Mesenchymal stem cell (in vitro differentiated cells and primary cell): Measurements from ENCODE around the gene KIAA0513.
A peak's percentile ranks its signal among the peaks of the same experiment; 100 is the strongest.

Source experiments
- DNase-seq: peaks from one replicate; pipeline ENCODE4 v3.0.0-alpha.2; 2013
- H2AFZ ChIP-seq: one replicate; pipeline ENCODE4 v1.6.1; 2013; ENCODE audit warnings: low read depth, mild to moderate bottlenecking, control low read depth, inconsistent platforms, low read length, moderate library complexity
- H2AK5ac ChIP-seq: 2 replicates; pipeline ENCODE4 v1.6.1; 2013; ENCODE audit warnings: low read length, moderate library complexity, mild to moderate bottlenecking, inconsistent platforms; ENCODE audit not compliant: severe bottlenecking
- H2BK120ac ChIP-seq: one replicate; pipeline ENCODE4 v1.6.1; 2013; ENCODE audit warnings: low read depth, mild to moderate bottlenecking, inconsistent platforms, low read length, moderate library complexity
- H2BK12ac ChIP-seq, 2 experiments: one replicate each; pipeline ENCODE4 v1.6.1; 2013; ENCODE audit warnings: inconsistent platforms in 2 of 2, low read length in 2 of 2, mild to moderate bottlenecking in 2 of 2, moderate library complexity in 2 of 2, control low read depth in 1 of 2
- H2BK15ac ChIP-seq: one replicate; pipeline ENCODE4 v1.6.1; 2013; ENCODE audit warnings: mild to moderate bottlenecking, low read depth, inconsistent platforms; ENCODE audit not compliant: poor library complexity, severe bottlenecking
- H2BK5ac ChIP-seq: 2 replicates; pipeline ENCODE4 v1.6.1; 2013; ENCODE audit warnings: low read depth, mild to moderate bottlenecking, low read length, control low read depth, inconsistent platforms; ENCODE audit not compliant: poor library complexity, severe bottlenecking
- H3K14ac ChIP-seq, 2 experiments: one replicate each; pipeline ENCODE4 v1.6.1; 2013; ENCODE audit warnings: inconsistent platforms in 2 of 2, low read length in 2 of 2, control low read depth in 1 of 2, mild to moderate bottlenecking in 1 of 2, moderate library complexity in 1 of 2
- H3K18ac ChIP-seq, 2 experiments: one replicate each; pipeline ENCODE4 v1.6.1; 2013; ENCODE audit warnings: inconsistent platforms in 2 of 2, low read length in 2 of 2, control low read depth in 1 of 2, low read depth in 1 of 2, mild to moderate bottlenecking in 1 of 2
- H3K23ac ChIP-seq, 2 experiments: one replicate each; pipeline ENCODE4 v1.6.1; 2013; ENCODE audit warnings: inconsistent platforms in 2 of 2, low read length in 2 of 2, mild to moderate bottlenecking in 2 of 2, moderate library complexity in 2 of 2, control low read depth in 1 of 2
- H3K27ac ChIP-seq: 2 replicates; pipeline ENCODE4 v1.5.1; 2013; ENCODE audit warnings: mild to moderate bottlenecking, moderate library complexity, low read length, control low read depth, inconsistent platforms; ENCODE audit not compliant: poor library complexity, severe bottlenecking
- H3K27me3 ChIP-seq, 2 experiments: 2 replicates each; pipeline versions ENCODE4 v1.6.1 to v1.7.0; 2013; ENCODE audit warnings: low read length in 2 of 2, mild to moderate bottlenecking in 2 of 2, moderate library complexity in 2 of 2, control low read depth in 1 of 2, inconsistent platforms in 1 of 2; ENCODE audit not compliant: control insufficient read depth in 1 of 2, insufficient read depth in 1 of 2
- H3K36me3 ChIP-seq, 2 experiments: 2 replicates each; pipeline versions ENCODE4 v1.6.1 to v1.7.0; 2013; ENCODE audit warnings: low read length in 2 of 2, control low read depth in 1 of 2, inconsistent platforms in 1 of 2, low read depth in 1 of 2, mild to moderate bottlenecking in 1 of 2; ENCODE audit not compliant: insufficient read depth in 2 of 2, control insufficient read depth in 1 of 2
- H3K4ac ChIP-seq, 2 experiments: one replicate each; pipeline ENCODE4 v1.6.1; 2013; ENCODE audit warnings: inconsistent platforms in 2 of 2, low read length in 2 of 2, mild to moderate bottlenecking in 2 of 2, moderate library complexity in 2 of 2, control low read depth in 1 of 2, low read depth in 1 of 2
- H3K4me1 ChIP-seq: 2 replicates; pipeline ENCODE4 v1.6.1; 2013; ENCODE audit warnings: low read depth, low read length, control low read depth; ENCODE audit not compliant: control insufficient read depth, insufficient read depth
- H3K4me2 ChIP-seq: 2 replicates; pipeline ENCODE4 v1.6.1; 2013; ENCODE audit warnings: low read length, mild to moderate bottlenecking, inconsistent platforms; ENCODE audit not compliant: poor library complexity, severe bottlenecking
- H3K4me3 ChIP-seq, 2 experiments: 2 replicates each; pipeline versions ENCODE4 v1.5.1 to v1.7.0; 2013; ENCODE audit warnings: low read length in 2 of 2, mild to moderate bottlenecking in 2 of 2, control low read depth in 1 of 2, low read depth in 1 of 2; ENCODE audit not compliant: insufficient read depth in 1 of 2
- H3K79me1 ChIP-seq: replicated peaks from 2 replicates; pipeline ENCODE4 v1.6.1; 2013; ENCODE audit warnings: mild to moderate bottlenecking, control low read depth, low read length, inconsistent platforms; ENCODE audit not compliant: poor library complexity, severe bottlenecking
- H3K9ac ChIP-seq: 2 replicates; pipeline ENCODE4 v1.7.0; 2013; ENCODE audit warnings: mild to moderate bottlenecking, low read length, moderate library complexity
- H3K9me3 ChIP-seq: 2 replicates; pipeline ENCODE4 v1.7.0; 2013; ENCODE audit warnings: mild to moderate bottlenecking, low read length; ENCODE audit not compliant: control insufficient read depth
- H4K8ac ChIP-seq: one replicate; pipeline ENCODE4 v1.6.1; 2013; ENCODE audit warnings: inconsistent platforms, mild to moderate bottlenecking, low read length, moderate library complexity
- H4K91ac ChIP-seq: one replicate; pipeline ENCODE4 v1.6.1; 2013; ENCODE audit warnings: mild to moderate bottlenecking, low read length, inconsistent platforms
- WGBS: methylation state at CpG from one replicate; pipeline ENCODE4 v1.1.7; 2013; ENCODE audit warnings: mixed read lengths; 5-methylcytosine and 5-hydroxymethylcytosine counted together

KIAA0513 gene

GRCh38 chr16:85094176-85094805 is 66.7 kb downstream of the KIAA0513 start:
- DNase-seq = no peak
- no peak overlapping the region for H3K4me3 ChIP-seq
- H3K23ac ChIP-seq = no peak overlapping the region
- H3K4ac ChIP-seq = no peak overlapping the region
- no peak overlapping the region for H2BK12ac ChIP-seq
- no peak overlapping the region for H4K91ac ChIP-seq
- no peak overlapping the region for H3K14ac ChIP-seq
- H2BK15ac ChIP-seq = no peak overlapping the region
- H2BK120ac ChIP-seq = no peak overlapping the region
- H3K9ac ChIP-seq = no peak overlapping the region
- peaks cover 2 to 8% of the 10 kb centered on the region in 2 experiments for H3K36me3 ChIP-seq
- peaks cover 41 to 60% of the 10 kb centered on the region in 2 experiments for H3K27me3 ChIP-seq
- H2BK5ac ChIP-seq = no peak overlapping the region
- no peak overlapping the region for H3K18ac ChIP-seq
- no peak overlapping the region for H2AK5ac ChIP-seq
- no peak overlapping the region for H3K27ac ChIP-seq
- H3K9me3 ChIP-seq = no peaks in the 10 kb centered on the region
- no peak overlapping the region for H2AFZ ChIP-seq
- no peak overlapping the region for H4K8ac ChIP-seq
- no peaks in the 10 kb centered on the region for H3K79me1 ChIP-seq
- no peak overlapping the region for H3K4me2 ChIP-seq
- no peaks in the 10 kb centered on the region for H3K4me1 ChIP-seq
- WGBS = 98% methylated on average over 11 of the region's 12 CpGs

GRCh38 chr16:85094812-85095211 is 67.2 kb downstream of the KIAA0513 start:
- H3K27ac ChIP-seq = no peak overlapping the region
- no peak overlapping the region for H2BK5ac ChIP-seq
- H3K4ac ChIP-seq = no peak overlapping the region
- H3K4me2 ChIP-seq = no peak overlapping the region
- no peak overlapping the region for H2BK12ac ChIP-seq
- no peaks in the 10 kb centered on the region for H3K79me1 ChIP-seq
- no peak overlapping the region for H3K23ac ChIP-seq
- H3K27me3 ChIP-seq = peaks cover 41 to 60% of the 10 kb centered on the region in 2 experiments
- no peaks in the 10 kb centered on the region for H3K4me1 ChIP-seq
- H2AK5ac ChIP-seq = no peak overlapping the region
- no peak overlapping the region for H2BK15ac ChIP-seq
- H3K9me3 ChIP-seq = no peaks in the 10 kb centered on the region
- H3K18ac ChIP-seq = no peak overlapping the region
- H4K8ac ChIP-seq = no peak overlapping the region
- peaks cover 0 to 3% of the 10 kb centered on the region in 2 experiments for H3K36me3 ChIP-seq
- no peak overlapping the region for H2BK120ac ChIP-seq
- no peak overlapping the region for H3K9ac ChIP-seq
- no peak overlapping the region for H3K14ac ChIP-seq
- H2AFZ ChIP-seq = no peak overlapping the region
- H3K4me3 ChIP-seq = no peak overlapping the region
- WGBS = 91% methylated on average over 11 of the region's 12 CpGs
- no peak overlapping the region for H4K91ac ChIP-seq
- no peak for DNase-seq

GRCh38 chr16:85096921-85097320 is 69.3 kb downstream of the KIAA0513 start:
- H2BK12ac ChIP-seq = no peak overlapping the region
- no peak overlapping the region for H2BK120ac ChIP-seq
- no peaks in the 10 kb centered on the region for H3K9me3 ChIP-seq
- H3K14ac ChIP-seq = no peak overlapping the region
- H4K8ac ChIP-seq = no peak overlapping the region
- H3K18ac ChIP-seq = no peak overlapping the region
- H3K4ac ChIP-seq = no peak overlapping the region
- H4K91ac ChIP-seq = no peak overlapping the region
- H3K79me1 ChIP-seq = no peaks in the 10 kb centered on the region
- H2AK5ac ChIP-seq = no peak overlapping the region
- no peak overlapping the region for H2BK5ac ChIP-seq
- H3K27me3 ChIP-seq = peaks cover 41 to 60% of the 10 kb centered on the region in 2 experiments
- no peak overlapping the region for H3K23ac ChIP-seq
- no peak overlapping the region for H3K27ac ChIP-seq
- no peak overlapping the region for H3K9ac ChIP-seq
- no peak overlapping the region for H2AFZ ChIP-seq
- no peak for DNase-seq
- H3K4me3 ChIP-seq = no peak overlapping the region
- no peaks in the 10 kb centered on the region for H3K36me3 ChIP-seq
- H3K4me1 ChIP-seq = no peaks in the 10 kb centered on the region
- H2BK15ac ChIP-seq = no peak overlapping the region
- 82% methylated on average over 9 of the region's 9 CpGs for WGBS
- H3K4me2 ChIP-seq = no peak overlapping the region

- Histone ChIP-seq H3K23ac (no peak overlapping the region), H3K27ac (no peak overlapping the region), H2BK120ac (no peak overlapping the region), H2BK5ac (no peak overlapping the region), H3K4me3 (no peak overlapping the region), H2AK5ac (no peak overlapping the region), H3K4me2 (no peak overlapping the region), H3K4ac (no peak overlapping the region), H2AFZ (no peak overlapping the region), H3K9ac (no peak overlapping the region), H4K8ac (no peak overlapping the region), H2BK15ac (no peak overlapping the region), H3K79me1 (no peaks in the 10 kb centered on the region), H3K9me3 (no peaks in the 10 kb centered on the region), H2BK12ac (peak overlapping the region in 1 of 2 experiments; percentile 43), H4K91ac (no peak overlapping the region), H3K36me3 (no peaks in the 10 kb centered on the region), H3K14ac (no peak overlapping the region), H3K27me3 (peaks cover 32 to 56% of the 10 kb centered on the region in 2 experiments), H3K4me1 (no peaks in the 10 kb centered on the region), H3K18ac (no peak overlapping the region)
- WGBS = 79% methylated on average over 10 of the region's 10 CpGs
- peak; percentile 49 for DNase-seq
These were observed 71.0 kb downstream of the KIAA0513 start for GRCh38 chr16:85098565-85098964.
